Ovary (tissue), 3 donors: ENCODE results near the gene GNG7.

ENCODE experiments used
- EP300 ChIP-seq: sonication (generic); formaldehyde crosslinking; IDR thresholded peaks from one replicate; pipeline ENCODE4 v1.6.1; 2017; ENCODE audit warnings: antibody characterized with exemption
- POLR2A ChIP-seq: fragments of 450-650 bp; IDR thresholded peaks from one replicate; pipeline ENCODE4 v1.6.1; 2017; ENCODE audit warnings: antibody characterized with exemption, mild to moderate bottlenecking, moderate library complexity
- TF ChIP-seq, protein P1 (sequence below), 3 donors: fragments of 450-650 bp in 2 of 3; fragments of 200-600 bp in 1 of 3; IDR thresholded peaks; one replicate each; pipeline versions ENCODE4 v1.5.1 to v1.8.0; 2016 to 2022; ENCODE audit warnings: antibody characterized with exemption in 3 of 3, mild to moderate bottlenecking in 1 of 3
- donor health status: DM: no; HTN: no; CAD: no.

DNA sequence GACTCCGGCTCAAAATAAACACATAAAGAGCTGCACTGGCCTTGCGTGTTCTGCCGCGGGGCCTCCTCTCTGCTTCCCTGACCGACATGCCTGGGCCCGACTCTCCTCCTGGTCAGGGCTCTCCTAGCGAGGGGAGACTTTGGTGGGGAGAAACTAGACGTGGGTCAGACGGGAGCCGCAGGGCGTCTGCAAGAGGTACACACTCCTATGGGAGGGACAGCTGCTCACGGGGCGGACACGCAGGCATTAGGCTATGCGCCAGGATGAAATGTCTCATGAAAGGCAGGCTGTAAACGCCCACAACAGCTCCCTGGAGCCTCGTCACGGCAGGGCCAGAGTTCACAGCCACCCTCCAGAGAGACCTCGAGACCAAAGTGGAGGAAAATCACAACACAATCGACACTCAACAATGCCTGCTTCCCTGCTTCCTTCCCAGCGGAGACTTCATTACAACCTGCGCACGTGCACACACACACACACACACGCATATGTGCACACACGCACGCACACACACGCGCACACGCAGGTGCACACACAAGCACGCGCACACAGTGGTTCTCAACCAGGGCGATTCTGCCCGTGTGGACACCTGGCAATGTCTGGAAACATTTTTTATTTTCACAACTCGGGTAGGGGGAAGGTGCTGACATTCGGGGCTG is 31.6 kb upstream of the GNG7 start:
- TF ChIP-seq, protein P1, sequence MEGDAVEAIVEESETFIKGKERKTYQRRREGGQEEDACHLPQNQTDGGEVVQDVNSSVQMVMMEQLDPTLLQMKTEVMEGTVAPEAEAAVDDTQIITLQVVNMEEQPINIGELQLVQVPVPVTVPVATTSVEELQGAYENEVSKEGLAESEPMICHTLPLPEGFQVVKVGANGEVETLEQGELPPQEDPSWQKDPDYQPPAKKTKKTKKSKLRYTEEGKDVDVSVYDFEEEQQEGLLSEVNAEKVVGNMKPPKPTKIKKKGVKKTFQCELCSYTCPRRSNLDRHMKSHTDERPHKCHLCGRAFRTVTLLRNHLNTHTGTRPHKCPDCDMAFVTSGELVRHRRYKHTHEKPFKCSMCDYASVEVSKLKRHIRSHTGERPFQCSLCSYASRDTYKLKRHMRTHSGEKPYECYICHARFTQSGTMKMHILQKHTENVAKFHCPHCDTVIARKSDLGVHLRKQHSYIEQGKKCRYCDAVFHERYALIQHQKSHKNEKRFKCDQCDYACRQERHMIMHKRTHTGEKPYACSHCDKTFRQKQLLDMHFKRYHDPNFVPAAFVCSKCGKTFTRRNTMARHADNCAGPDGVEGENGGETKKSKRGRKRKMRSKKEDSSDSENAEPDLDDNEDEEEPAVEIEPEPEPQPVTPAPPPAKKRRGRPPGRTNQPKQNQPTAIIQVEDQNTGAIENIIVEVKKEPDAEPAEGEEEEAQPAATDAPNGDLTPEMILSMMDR (IDR thresholded peaks at IDR 0.05) = no peak
- TF ChIP-seq EP300 (no peak), POLR2A (no peak)
